Stimulated activated naive B cell treated with anti-CD40 and anti-IgM and Interleukin-4, amounts not matched to agents 10 μg/mL and 1 μg/mL and 100 μg/mL, for 72 hours (primary cell): Measurements from ENCODE around the gene UGT1A8.

Experiments
- ATAC-seq, 2 donors: fragments of 150-1000 bp; cut with Tn5 transposase; replicated peaks; 2 replicates each; pipeline ENCODE4 v1.10.0; 2021; ENCODE audit warnings: moderate library complexity in 1 of 2
- DNase-seq: peaks from one replicate; pipeline ENCODE4 v3.0.0; 2021
- H3K27ac Mint-ChIP-seq: one replicate; pipeline ENCODE4 v1.8.0; 2022; ENCODE audit warnings: mild to moderate bottlenecking, mixed read lengths
- H3K27me3 Mint-ChIP-seq, 2 donors: one replicate each; pipeline ENCODE4 v1.8.0; 2022; ENCODE audit warnings: mixed read lengths in 2 of 2
- H3K36me3 Mint-ChIP-seq, 2 donors: one replicate each; pipeline ENCODE4 v1.8.0; 2022; ENCODE audit warnings: mixed read lengths in 2 of 2, mild to moderate bottlenecking in 1 of 2
- H3K4me1 Mint-ChIP-seq, 2 donors: one replicate each; pipeline ENCODE4 v1.8.0; 2022; ENCODE audit warnings: mixed read lengths in 2 of 2, mild to moderate bottlenecking in 1 of 2
- H3K4me3 Mint-ChIP-seq, 2 donors: one replicate each; pipeline ENCODE4 v1.8.0; 2022; ENCODE audit warnings: mild to moderate bottlenecking in 2 of 2, mixed read lengths in 2 of 2, moderate library complexity in 1 of 2
- H3K9me3 Mint-ChIP-seq, 2 donors: one replicate each; pipeline ENCODE4 v1.8.0; 2022; ENCODE audit warnings: mixed read lengths in 2 of 2, mild to moderate bottlenecking in 1 of 2

UGT1A8 gene

DNA sequence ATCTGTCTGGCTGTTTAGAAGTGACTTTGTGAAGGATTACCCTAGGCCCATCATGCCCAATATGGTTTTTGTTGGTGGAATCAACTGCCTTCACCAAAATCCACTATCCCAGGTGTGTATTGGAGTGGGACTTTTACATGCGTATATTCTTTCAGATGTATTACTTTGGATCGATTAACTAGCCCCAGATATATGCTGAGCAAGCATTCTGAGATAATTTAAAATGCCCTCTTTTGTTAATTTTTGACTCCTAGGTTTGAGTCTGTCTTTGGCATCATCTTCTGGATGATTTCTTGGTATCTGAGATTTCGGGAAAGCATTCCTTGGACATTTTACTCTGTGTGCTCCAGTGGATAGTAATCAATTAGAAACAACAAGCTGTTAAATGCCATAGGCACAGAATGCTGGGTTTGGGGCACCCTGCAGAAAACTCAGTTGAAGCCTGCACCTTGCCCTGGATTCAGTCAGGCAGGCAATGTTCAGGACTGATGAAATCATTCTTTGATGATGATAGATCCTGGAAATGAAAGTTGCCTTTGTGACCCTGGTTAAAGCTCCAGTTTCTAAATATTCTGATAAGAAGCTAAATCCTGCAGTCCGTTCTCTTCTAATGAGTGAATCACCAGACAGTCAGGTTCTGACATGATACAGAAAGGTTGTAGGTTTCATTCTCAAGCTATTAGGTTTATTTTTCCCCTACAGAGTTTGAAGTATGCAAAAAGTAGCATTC lies 143.8 kb downstream of the UGT1A8 start:
- ATAC-seq (no peak), DNase-seq (no peak)
- Mint-ChIP-seq H3K27me3 (peaks cover 29 to 34% of the 10 kb centered on the region in 2 donors), H3K36me3 (no peaks in the 10 kb centered on the region), H3K4me3 (no peak overlapping the region), H3K27ac (no peak overlapping the region), H3K4me1 (no peaks in the 10 kb centered on the region), H3K9me3 (peaks cover 0 to 1% of the 10 kb centered on the region in 2 donors)

DNA sequence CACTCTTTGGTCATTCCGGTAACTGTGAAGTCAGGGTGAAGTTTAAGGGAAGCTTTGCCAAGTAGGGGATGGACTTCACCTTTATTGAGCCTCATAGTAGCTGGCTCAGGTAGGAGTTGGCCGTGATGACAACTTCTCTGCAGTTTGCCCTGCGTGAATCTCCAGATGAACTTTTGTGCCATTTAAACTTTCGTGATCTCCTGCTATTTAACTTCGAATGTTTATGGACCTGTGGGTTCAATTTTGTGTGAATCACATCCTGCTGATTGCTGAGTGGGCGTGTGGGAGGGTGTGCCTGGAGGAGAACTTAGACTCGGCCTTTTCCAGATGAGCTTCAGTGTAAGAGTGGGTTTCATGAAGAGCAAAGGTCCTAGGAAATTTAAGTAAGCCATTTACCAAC lies 146.8 kb downstream of the UGT1A8 start:
- H3K4me3 Mint-ChIP-seq = no peak overlapping the region
- H3K27me3 Mint-ChIP-seq = peaks cover 31 to 43% of the 10 kb centered on the region in 2 donors
- no peaks in the 10 kb centered on the region for H3K9me3 Mint-ChIP-seq
- no peak overlapping the region for H3K27ac Mint-ChIP-seq
- no peak for DNase-seq
- H3K36me3 Mint-ChIP-seq = peaks cover 0 to 1% of the 10 kb centered on the region in 2 donors
- H3K4me1 Mint-ChIP-seq = no peaks in the 10 kb centered on the region
- no peak for ATAC-seq

DNA sequence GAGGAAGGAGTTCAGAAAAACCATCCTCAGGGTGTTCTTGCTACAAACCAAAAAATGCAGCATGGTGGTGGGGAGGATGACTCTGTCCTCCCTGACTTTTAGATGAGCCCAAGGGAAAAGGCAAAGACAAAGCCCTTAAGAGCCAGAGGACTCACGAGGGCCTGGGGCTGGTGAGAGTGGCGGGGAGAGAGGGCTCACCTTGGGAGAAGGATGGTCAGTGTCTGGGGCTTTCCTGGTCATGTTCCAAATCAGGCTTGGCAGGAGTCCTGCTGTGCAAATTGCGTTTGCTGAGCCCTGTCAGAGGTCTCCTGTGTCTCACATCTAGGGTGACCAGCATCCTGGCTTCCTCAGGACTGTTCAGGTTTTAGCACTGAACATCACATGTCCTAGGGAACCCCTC lies 147.3 kb downstream of the UGT1A8 start:
- peaks cover 32 to 46% of the 10 kb centered on the region in 2 donors for H3K27me3 Mint-ChIP-seq
- no peak overlapping the region for H3K4me3 Mint-ChIP-seq
- ATAC-seq (no peak), DNase-seq (no peak)
- H3K4me1 Mint-ChIP-seq = no peaks in the 10 kb centered on the region
- peaks cover 0 to 2% of the 10 kb centered on the region in 2 donors for H3K36me3 Mint-ChIP-seq
- no peaks in the 10 kb centered on the region for H3K9me3 Mint-ChIP-seq
- no peak overlapping the region for H3K27ac Mint-ChIP-seq

DNA sequence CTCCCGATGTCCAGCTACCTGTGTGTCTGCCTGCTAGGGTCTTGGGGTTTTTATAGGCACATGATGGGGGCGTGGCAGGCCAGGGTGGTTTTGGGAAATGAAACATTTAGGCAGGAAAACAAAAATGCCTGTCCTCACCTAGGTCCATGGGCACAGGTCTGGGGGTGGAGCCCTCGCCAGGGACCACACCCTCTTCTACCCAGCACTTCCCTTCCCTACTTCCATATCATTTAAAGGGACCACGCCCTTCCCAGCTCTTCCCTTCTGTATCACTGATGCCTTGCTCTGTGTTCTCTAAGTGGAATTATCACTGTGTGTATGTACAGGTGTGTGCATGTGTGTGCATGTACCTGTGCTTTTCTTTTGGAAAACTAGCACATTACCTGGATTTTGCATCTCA lies 149.0 kb downstream of the UGT1A8 start:
- DNase-seq (no peak), ATAC-seq (no peak)
- Mint-ChIP-seq H3K27me3 (peaks cover 32 to 46% of the 10 kb centered on the region in 2 donors), H3K4me3 (no peak overlapping the region), H3K9me3 (no peaks in the 10 kb centered on the region), H3K4me1 (no peaks in the 10 kb centered on the region), H3K36me3 (peaks cover 0 to 2% of the 10 kb centered on the region in 2 donors), H3K27ac (no peak overlapping the region)

DNA sequence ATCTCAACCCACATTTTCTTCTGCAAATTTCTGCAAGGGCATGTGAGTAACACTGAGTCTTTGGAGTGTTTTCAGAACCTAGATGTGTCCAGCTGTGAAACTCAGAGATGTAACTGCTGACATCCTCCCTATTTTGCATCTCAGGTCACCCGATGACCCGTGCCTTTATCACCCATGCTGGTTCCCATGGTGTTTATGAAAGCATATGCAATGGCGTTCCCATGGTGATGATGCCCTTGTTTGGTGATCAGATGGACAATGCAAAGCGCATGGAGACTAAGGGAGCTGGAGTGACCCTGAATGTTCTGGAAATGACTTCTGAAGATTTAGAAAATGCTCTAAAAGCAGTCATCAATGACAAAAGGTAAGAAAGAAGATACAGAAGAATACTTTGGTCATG lies 150.6 kb downstream of the UGT1A8 start:
- no peak for ATAC-seq

DNA sequence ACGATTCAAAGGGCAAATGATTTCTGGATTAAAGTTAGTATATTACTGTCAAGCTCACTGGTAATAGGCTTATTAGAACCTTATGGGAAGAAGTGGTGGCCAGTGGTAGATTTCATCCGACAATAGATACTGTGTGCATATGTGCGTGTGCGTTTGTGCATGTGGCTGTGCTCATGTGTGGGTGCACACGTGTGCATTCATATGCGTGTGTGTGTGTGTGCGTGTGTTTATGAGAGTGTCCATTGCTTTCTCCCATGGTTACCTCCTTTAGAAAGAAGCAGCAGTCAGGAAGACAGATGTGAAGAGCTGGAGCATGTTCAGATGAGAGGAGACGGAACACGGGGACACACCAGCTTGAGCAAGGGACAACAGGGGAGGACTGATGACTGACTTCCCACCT lies 151.8 kb downstream of the UGT1A8 start:
- Mint-ChIP-seq H3K4me3 (no peak overlapping the region), H3K9me3 (no peaks in the 10 kb centered on the region), H3K36me3 (peaks cover 0 to 2% of the 10 kb centered on the region in 2 donors), H3K27me3 (peaks cover 22 to 41% of the 10 kb centered on the region in 2 donors), H3K27ac (no peak overlapping the region), H3K4me1 (no peaks in the 10 kb centered on the region)
- no peak for DNase-seq
- ATAC-seq = no peak

More for the DNA sequence above, 150.6 kb downstream of the UGT1A8 start:
- Mint-ChIP-seq H3K9me3 (no peaks in the 10 kb centered on the region), H3K36me3 (peaks cover 0 to 2% of the 10 kb centered on the region in 2 donors), H3K4me3 (no peak overlapping the region), H3K27me3 (peaks cover 32 to 46% of the 10 kb centered on the region in 2 donors), H3K4me1 (no peaks in the 10 kb centered on the region), H3K27ac (no peak overlapping the region)
- DNase-seq = no peak

DNA sequence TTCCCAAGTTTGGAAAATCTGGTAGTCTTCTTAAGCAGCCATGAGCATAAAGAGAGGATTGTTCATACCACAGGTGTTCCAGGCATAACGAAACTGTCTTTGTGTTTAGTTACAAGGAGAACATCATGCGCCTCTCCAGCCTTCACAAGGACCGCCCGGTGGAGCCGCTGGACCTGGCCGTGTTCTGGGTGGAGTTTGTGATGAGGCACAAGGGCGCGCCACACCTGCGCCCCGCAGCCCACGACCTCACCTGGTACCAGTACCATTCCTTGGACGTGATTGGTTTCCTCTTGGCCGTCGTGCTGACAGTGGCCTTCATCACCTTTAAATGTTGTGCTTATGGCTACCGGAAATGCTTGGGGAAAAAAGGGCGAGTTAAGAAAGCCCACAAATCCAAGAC lies 154.7 kb downstream of the UGT1A8 start:
- H3K4me3 Mint-ChIP-seq = no peak overlapping the region
- no peak overlapping the region for H3K27ac Mint-ChIP-seq
- no peak for ATAC-seq
- no peaks in the 10 kb centered on the region for H3K4me1 Mint-ChIP-seq
- no peak for DNase-seq
- H3K27me3 Mint-ChIP-seq = peaks cover 12 to 17% of the 10 kb centered on the region in 2 donors
- H3K36me3 Mint-ChIP-seq = peaks cover 6 to 9% of the 10 kb centered on the region in 2 donors
- peaks cover 9 to 12% of the 10 kb centered on the region in 2 donors for H3K9me3 Mint-ChIP-seq

- Mint-ChIP-seq H3K4me1 (no peaks in the 10 kb centered on the region), H3K36me3 (peaks cover 6 to 9% of the 10 kb centered on the region in 2 donors), H3K27me3 (peaks cover 12 to 15% of the 10 kb centered on the region in 2 donors), H3K4me3 (no peak overlapping the region), H3K27ac (no peak overlapping the region), H3K9me3 (peaks cover 9 to 13% of the 10 kb centered on the region in 2 donors)
- ATAC-seq = no peak
- DNase-seq = no peak
Measured at GRCh38 chr2:233772583-233772982, 155.2 kb downstream of the UGT1A8 start.

DNA sequence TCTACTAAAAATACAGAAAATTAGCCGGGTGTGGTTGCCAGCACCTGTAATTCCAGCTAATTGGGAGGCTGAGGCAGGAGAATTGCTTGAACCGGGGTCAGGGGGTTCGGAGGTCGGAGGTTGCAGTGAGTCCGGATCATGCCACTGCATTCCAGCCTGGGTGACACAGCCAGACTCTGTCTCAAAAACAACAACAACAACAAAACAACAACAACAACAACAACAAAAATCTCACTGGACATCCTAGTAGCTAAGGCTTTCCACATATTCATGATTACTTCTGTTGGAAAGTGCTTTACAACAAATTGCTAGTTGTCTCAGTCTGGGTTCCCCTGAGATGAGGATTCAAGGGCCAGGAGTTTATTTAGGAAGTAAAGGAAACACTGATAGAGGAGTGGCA lies 156.4 kb downstream of the UGT1A8 start:
- no peak overlapping the region for H3K4me3 Mint-ChIP-seq
- H3K9me3 Mint-ChIP-seq = peaks cover 9 to 15% of the 10 kb centered on the region in 2 donors
- H3K36me3 Mint-ChIP-seq = peaks cover 6 to 9% of the 10 kb centered on the region in 2 donors
- DNase-seq = no peak
- no peak overlapping the region for H3K27ac Mint-ChIP-seq
- no peak for ATAC-seq
- peaks cover 17 to 24% of the 10 kb centered on the region in 2 donors for H3K27me3 Mint-ChIP-seq
- no peaks in the 10 kb centered on the region for H3K4me1 Mint-ChIP-seq

DNA sequence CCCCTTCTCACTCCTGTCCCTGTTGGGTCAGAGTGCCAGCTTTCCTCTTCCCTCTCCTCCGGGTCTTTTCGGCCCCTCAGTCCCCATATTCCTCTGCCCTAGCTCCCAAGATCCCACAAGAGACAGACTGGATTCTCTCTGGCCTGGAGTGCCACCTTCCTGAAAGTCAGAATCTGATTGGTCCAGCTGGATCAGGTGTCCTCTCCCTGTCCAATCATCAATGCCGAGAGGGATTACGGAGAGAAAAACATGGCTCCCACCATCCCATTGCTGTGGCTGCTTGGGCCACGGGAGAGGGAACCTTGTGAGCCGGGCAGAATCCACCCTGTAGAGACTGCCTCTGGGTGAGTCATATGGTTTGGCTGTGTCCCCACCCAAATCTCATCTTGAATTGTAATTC lies 158.0 kb downstream of the UGT1A8 start:
- ATAC-seq = no peak
- Mint-ChIP-seq H3K4me3 (no peak overlapping the region), H3K4me1 (no peaks in the 10 kb centered on the region), H3K9me3 (peaks cover 9 to 17% of the 10 kb centered on the region in 2 donors), H3K27me3 (peaks cover 20 to 31% of the 10 kb centered on the region in 2 donors), H3K36me3 (peaks cover 4 to 9% of the 10 kb centered on the region in 2 donors), H3K27ac (no peak overlapping the region)
- no peak for DNase-seq

- no peak for ATAC-seq
- Mint-ChIP-seq H3K4me1 (no peaks in the 10 kb centered on the region), H3K36me3 (peaks cover 4 to 9% of the 10 kb centered on the region in 2 donors), H3K27ac (no peak within 1 kb of the TSS), H3K27me3 (peaks cover 30 to 38% of the 10 kb centered on the region in 2 donors), H3K9me3 (peaks cover 9 to 21% of the 10 kb centered on the region in 2 donors), H3K4me3 (no peak within 1 kb of the TSS)
- no peak for DNase-seq
Measured at GRCh38 chr2:233778030-233778429, 160.6 kb downstream of the UGT1A8 start, which contains the start of gene MROH2A. MROH2A (plus strand) TSS chr2:233778330; CDS start chr2:233779359, 1,029 bp downstream.

DNA sequence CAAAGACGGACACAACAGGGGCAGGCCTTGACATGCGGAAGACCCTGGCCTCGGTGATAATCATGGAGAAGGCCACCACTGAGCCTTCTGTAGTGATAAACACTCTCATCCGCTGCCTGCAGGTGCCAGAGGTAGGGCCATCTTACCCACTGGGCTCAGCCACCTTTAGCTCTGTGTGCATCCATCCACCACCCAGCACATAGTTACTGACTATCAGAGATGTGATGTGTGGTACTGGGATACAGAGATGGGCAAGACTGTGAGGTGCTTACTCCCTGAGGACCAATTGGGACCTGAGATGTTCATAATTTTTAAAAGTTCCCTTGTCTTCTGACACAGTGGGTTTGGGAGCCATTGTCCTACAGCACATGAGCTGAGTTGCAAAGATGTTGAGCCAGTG lies 162.3 kb downstream of the UGT1A8 start:
- no peak overlapping the region for H3K4me3 Mint-ChIP-seq
- H3K27me3 Mint-ChIP-seq = peaks cover 36 to 37% of the 10 kb centered on the region in 2 donors
- no peaks in the 10 kb centered on the region for H3K4me1 Mint-ChIP-seq
- peaks cover 9 to 21% of the 10 kb centered on the region in 2 donors for H3K9me3 Mint-ChIP-seq
- no peak for ATAC-seq
- H3K36me3 Mint-ChIP-seq = peaks cover 4 to 9% of the 10 kb centered on the region in 2 donors
- no peak overlapping the region for H3K27ac Mint-ChIP-seq
- no peak for DNase-seq

GRCh38 chr2:233780771-233781170 lies 163.3 kb downstream of the UGT1A8 start:
- H3K4me3 Mint-ChIP-seq = no peak overlapping the region
- H3K4me1 Mint-ChIP-seq = no peaks in the 10 kb centered on the region
- ATAC-seq (no peak), DNase-seq (no peak)
- H3K27me3 Mint-ChIP-seq = peaks cover 33 to 43% of the 10 kb centered on the region in 2 donors
- peaks cover 0 to 7% of the 10 kb centered on the region in 2 donors for H3K36me3 Mint-ChIP-seq
- H3K9me3 Mint-ChIP-seq = peaks cover 8 to 23% of the 10 kb centered on the region in 2 donors
- no peak overlapping the region for H3K27ac Mint-ChIP-seq

DNA sequence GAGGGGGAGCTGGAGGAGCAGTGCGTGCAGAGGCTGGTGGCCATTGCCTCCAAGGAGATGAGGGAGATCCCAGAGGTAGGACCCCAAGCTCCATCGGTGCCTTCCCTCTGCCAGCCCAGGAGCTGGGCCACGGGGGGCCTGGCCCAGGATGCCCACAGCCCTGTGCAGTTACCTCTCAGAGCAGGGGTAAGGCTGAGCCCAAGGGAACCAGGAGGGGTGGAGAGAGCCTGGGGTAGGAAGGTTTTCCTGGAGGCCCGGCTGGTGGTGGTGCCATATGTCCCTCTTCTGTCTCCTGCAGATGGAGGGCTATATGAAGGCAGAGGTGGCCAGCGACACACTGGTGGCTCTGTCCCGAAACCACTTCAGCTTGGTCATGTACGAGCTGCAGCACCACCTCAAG lies 172.1 kb downstream of the UGT1A8 start:
- Mint-ChIP-seq H3K27me3 (peaks cover 15 to 21% of the 10 kb centered on the region in 2 donors), H3K36me3 (peaks cover 4% of the 10 kb centered on the region in 2 donors), H3K4me1 (no peaks in the 10 kb centered on the region), H3K27ac (no peak overlapping the region), H3K9me3 (peaks cover 9 to 11% of the 10 kb centered on the region in 2 donors), H3K4me3 (no peak overlapping the region)
- ATAC-seq (no peak), DNase-seq (no peak)
